GM12865 (cell line): Measurements from ENCODE around the gene CAT.
A peak's percentile ranks its signal among the peaks of the same experiment; 100 is the strongest.

Source experiments
- DNase-seq: peaks from one replicate; pipeline ENCODE4 v3.0.0; 2010; ENCODE audit warnings: low read depth
- H3K4me3 ChIP-seq: 2 replicates; pipeline ENCODE4 v1.5.1; 2011; ENCODE audit warnings: mild to moderate bottlenecking, low read depth, low read length, control low read depth
- TF ChIP-seq, protein P1 (sequence below): IDR thresholded peaks from 2 replicates; pipeline ENCODE4 v1.5.1; 2011; ENCODE audit warnings: low read length, control low read depth, low read depth, inconsistent platforms; ENCODE audit not compliant: insufficient read depth; ENCODE audit errors: missing control alignments

The CAT gene

DNA sequence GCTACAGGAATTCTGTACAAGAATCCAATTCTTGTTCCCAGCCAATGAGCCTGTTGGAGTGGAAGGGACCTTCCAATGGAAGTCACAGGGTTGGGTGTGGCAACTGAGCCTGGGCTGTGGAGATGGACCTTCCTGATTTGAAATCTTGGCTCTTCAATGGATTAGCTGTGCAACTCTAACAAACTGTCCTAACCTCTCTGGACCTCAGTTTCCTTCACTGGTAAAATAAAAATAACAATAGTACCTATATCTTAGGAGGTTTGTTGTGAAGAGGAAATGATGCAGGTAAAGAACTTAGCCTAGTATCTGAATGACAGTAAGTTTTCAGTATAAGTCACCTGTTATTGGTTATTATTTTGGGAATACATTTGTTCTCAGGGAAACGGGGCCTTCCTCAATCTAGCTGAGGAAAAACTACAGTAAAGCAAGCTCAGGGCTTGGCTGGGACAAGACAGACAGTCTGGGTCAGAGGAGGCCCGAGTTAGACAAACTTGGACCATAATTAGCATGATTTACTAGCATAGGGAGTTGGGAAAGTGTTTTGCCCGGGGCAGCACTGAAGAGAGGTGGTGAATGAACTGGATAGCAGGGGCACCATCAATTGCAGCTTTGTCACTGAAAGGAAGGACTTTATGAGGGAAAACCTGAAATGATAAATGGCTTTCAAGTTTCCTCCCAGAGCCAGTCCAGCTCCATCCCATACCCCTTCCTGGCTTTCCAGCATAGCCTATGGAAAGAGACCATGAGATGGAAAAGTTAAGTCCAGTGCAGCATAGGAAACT is 61.2 kb downstream of the CAT start:
- no peak overlapping the region for H3K4me3 ChIP-seq
- no peak for DNase-seq
- TF ChIP-seq, protein P1, sequence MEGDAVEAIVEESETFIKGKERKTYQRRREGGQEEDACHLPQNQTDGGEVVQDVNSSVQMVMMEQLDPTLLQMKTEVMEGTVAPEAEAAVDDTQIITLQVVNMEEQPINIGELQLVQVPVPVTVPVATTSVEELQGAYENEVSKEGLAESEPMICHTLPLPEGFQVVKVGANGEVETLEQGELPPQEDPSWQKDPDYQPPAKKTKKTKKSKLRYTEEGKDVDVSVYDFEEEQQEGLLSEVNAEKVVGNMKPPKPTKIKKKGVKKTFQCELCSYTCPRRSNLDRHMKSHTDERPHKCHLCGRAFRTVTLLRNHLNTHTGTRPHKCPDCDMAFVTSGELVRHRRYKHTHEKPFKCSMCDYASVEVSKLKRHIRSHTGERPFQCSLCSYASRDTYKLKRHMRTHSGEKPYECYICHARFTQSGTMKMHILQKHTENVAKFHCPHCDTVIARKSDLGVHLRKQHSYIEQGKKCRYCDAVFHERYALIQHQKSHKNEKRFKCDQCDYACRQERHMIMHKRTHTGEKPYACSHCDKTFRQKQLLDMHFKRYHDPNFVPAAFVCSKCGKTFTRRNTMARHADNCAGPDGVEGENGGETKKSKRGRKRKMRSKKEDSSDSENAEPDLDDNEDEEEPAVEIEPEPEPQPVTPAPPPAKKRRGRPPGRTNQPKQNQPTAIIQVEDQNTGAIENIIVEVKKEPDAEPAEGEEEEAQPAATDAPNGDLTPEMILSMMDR: no peak

DNA sequence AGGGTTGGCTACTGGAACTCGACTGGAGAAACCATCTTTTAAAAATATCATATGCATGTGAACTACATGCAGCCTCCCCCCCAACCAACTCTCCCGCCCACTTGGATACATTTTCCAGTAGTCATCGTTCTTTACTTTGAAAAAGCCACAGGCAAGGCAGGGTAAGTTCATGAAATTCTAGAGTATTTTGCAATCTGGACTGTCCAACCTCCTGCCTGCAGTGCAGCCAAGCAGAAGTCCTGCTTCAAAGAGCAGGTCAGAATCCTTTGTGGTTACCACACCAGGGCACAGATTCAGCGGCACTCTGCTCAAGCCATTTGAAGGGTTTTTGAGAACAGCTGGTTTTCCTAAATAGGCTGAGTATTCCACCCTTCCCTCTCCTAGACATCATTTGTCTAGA is 62.8 kb downstream of the CAT start:
- no peak overlapping the region for H3K4me3 ChIP-seq
- TF ChIP-seq, protein P1: no peak
- DNase-seq: peak; percentile 16

DNA sequence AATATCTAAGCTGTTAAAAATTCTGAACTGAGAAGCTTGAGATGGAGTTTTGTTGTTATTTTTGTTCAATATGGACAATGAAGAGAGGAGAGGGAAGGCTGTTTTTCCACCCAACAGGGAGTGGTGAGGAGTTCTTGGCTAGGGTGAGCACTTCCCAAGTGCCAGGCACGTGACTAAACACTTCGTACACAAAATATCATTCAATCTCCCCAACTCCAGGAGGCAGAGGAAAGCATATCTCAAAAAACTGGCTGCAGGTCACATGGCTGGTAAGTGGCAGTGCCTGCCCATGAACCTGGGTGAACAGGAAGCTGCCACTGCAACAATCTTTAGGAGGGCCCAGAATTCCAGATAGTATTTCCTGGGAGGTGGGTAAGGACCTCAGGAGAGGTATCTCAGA is 63.2 kb downstream of the CAT start:
- TF ChIP-seq, protein P1: no peak
- no peak for DNase-seq
- no peak overlapping the region for H3K4me3 ChIP-seq

GRCh38 chr11:34502949-34503348 is 64.2 kb downstream of the CAT start:
- no peak for DNase-seq
- TF ChIP-seq, protein P1: no peak

DNA sequence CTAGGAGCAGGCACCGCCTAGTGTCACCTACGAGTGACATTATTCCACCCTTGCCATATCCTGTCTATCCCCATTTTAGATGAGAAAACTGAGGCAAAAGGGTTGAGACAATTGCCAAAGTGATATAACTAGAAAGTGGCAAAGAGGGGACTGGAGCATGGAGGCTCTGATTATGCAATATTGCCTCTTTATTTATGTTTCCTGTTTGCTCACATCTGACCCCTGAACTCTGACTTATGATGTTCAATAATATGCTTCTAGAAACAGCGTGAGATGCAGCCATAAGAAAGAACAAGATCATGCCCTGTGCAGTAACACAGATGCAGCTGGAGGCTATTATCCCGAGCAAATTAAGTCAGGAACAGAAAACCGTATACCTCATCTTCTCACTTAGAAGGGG is 67.1 kb downstream of the CAT start:
- no peak overlapping the region for H3K4me3 ChIP-seq
- TF ChIP-seq, protein P1: no peak
- DNase-seq: no peak

More at GRCh38 chr11:34502949-34503348, 64.2 kb downstream of the CAT start:
- H3K4me3 ChIP-seq: no peak overlapping the region

GRCh38 chr11:34507156-34507555 is 68.4 kb downstream of the CAT start:
- H3K4me3 ChIP-seq: no peak overlapping the region
- DNase-seq: no peak
- TF ChIP-seq, protein P1: no peak

DNA sequence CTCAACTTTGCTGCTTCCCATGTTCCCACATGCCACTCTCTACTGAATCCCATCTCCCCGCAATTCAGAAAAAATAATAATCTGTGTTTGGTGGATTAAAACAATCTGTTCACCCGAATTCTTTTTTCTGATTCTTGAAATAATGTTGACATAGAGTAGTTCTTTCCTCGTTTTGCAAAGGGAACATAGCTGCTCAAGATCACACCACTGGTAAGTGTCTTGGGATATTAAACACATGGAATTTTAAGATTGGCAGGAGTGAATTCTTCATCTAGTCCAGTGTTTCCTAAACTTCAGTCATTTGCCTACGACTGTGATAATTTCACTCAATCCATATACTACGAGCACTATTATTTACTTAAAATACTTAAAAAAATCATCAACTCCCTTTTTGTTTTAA is 68.9 kb downstream of the CAT start:
- no peak for DNase-seq
- H3K4me3 ChIP-seq: no peak overlapping the region
- TF ChIP-seq, protein P1: no peak
